GM21576 (cell line): ENCODE measurements around the gene GRID1.

Experiments used
- ATAC-seq: cut with Tn5 transposase; IDR thresholded peaks from one replicate; pipeline ENCODE4 v1.9.1; 2021; ENCODE audit warnings: mild to moderate bottlenecking, moderate library complexity; ENCODE audit not compliant: unreplicated experiment

The GRID1 gene

DNA sequence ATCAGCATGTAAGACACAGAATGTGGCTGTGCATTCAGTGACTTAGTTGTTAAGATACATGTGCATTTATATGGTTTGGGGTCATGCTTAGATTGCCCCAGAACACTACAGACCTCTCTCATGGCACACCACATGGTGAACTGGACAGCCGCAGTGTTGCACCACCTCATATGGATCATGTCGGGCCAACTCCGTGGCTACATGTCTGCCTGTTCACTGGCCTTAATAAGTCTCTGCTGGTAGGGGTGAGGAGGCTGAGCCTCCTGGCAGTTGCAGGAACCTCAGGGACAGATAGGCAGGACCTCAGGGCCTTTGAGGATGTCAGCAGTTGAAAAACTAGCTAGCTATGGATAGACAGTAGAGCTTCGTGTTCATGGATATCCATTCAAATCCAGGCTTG is 751.0 kb downstream of the GRID1 start:
- no peak for ATAC-seq

DNA sequence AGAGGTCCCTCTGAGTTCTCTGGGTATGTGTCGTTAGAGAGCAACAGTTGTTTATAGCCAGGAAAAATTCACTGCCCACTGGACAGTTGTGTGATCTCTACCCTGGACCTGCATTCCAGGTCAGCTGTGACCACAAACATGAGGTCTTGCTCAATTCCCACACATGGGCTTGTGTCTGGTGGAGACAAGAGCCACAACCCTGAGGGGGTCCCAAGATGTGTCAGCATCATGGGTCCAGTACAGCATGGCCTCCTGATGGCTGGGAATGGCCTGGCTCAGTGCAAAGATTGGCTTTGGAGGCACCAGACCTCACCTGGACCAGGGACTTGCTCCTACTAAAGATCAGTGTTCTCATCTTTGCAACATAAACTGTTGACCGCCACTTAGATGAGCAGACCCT is 751.6 kb downstream of the GRID1 start:
- ATAC-seq, result no peak

DNA sequence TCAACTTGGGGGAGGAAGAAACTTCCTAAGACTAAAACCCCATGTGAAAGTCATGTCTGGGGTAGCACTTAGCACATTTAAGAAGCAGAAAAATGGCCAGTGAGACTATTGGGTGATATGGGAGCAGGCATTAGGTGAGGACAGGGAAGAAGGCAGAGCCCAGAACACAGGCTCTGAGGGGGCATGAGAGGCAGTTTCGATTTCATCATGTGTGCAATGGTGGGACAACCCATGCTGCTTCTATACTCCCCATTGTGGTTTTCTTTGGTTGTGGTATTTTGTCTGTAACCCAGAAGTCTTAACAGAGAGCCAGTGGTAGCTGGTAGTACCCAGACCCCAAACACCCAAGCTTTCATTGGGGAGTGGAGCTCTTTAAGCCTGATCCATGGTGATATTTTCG is 752.0 kb downstream of the GRID1 start:
- no peak for ATAC-seq

DNA sequence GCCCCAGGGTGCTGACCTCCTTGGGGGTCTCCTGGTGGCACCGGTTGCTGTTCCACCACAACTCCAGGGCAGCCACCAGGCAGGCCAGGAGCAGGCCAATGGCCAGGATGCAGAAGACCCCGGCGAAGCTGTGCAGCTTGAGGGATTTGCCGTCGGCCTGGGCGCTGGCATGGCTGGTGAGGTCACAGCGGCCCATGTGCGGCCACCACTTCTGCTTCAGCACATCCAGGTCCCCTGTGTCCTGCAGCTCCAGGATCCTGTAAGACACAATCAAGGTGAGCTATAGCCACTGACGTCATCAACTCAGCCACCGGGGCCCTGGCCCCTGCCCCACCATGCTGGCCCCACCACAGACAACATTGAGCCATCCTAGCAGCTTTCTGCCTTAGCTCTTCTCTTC is 753.2 kb downstream of the GRID1 start:
- ATAC-seq, result no peak

DNA sequence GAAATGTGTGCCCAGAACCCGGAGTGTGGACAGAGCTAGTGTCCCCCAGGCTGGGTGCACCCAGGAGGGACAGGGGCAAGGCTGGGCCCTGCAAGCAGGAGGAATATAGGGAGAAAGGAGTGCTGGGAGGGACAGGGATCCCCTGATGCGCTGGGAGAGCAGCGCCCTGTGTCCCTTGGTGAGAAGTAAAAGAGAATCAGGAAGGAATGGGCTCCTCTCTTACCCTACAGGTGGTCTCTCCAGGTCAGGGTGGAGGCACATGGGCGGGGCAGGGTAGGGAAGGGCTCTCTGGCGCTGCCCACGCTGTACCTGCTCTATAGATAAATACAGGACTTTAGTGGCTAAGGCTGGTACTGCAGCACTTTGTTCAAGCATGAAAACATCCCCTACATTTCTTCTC is 753.8 kb downstream of the GRID1 start:
- ATAC-seq, result peak; percentile 54

DNA sequence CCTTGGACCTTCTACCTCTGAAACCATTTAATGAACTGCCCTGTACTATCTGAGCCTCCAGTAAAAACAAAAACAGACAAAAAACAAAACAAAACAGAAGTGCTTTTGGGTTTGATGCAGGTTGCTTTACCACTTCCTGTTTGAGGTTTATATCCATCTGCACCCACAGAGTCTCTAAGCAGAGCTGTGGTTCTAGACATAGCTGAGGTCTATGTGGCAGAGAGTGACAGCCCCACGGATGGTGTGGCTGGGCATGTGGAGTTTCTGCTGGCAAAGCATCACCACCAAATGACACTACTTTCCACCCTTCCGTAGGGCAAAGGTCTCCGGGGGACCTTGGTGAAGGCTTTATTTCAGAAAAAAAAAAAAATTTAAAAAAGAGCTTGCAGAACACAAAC is 754.2 kb downstream of the GRID1 start:
- ATAC-seq, result peak; percentile 95

DNA sequence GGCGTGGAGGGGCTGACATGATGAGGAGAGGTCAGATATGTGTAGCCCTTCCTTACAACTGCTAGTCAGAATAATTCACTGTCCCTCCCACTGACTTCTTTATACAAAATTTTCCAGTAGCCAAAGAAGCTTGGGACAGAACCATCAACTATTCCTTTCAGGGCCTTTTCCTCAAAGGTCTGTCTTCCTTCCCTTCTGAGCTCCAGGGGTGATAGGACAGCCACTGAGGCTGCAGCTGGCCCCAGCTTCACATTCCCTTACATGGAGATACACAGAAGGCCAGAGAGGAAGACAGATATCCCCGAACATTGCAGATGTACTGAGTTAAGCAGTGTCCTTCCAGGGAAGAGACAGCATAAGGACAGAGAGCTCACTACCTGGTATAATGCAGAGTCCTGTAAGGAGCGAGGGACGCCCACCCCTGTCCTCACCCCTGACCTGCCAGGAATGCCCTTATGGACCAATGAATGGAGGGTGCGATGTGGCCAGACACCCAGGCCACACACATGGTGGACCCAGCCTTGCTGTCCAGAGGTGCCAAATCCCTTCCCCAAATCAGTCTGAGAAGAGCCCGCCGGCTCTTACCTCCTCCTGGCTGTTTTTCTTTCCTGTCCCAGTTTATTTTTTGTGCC is 754.7 kb downstream of the GRID1 start:
- ATAC-seq, result no peak

DNA sequence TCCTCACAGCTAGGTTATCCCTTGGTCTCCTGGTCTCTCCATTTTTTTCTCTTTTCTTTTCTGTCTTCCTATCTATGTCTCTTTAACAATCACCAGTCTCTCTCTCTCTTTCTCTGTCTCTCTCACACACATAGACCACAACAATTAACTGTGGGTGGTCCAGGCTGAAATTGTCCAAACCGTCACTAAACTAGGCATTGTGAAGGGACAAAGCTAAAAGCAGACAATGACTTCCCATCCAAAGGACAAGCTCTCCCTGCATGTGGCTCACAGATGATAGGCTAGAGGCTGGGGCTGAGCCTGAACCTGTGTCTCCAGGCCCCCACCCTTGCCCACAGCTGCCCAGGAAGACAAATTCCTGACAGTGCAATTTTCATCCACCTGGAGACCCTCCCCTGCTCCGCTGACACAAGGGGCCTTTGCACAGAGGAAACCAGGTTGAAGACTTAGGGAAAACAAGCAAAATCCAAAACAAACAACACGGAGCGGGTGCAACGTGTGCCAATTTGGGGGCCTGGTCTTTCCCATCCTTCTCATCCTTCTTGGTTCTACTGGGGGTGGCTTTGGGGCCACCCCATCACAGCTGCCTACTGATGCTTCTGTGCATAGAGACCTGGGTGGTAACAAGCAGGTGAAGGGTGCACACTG is 755.4 kb downstream of the GRID1 start:
- ATAC-seq, result no peak

DNA sequence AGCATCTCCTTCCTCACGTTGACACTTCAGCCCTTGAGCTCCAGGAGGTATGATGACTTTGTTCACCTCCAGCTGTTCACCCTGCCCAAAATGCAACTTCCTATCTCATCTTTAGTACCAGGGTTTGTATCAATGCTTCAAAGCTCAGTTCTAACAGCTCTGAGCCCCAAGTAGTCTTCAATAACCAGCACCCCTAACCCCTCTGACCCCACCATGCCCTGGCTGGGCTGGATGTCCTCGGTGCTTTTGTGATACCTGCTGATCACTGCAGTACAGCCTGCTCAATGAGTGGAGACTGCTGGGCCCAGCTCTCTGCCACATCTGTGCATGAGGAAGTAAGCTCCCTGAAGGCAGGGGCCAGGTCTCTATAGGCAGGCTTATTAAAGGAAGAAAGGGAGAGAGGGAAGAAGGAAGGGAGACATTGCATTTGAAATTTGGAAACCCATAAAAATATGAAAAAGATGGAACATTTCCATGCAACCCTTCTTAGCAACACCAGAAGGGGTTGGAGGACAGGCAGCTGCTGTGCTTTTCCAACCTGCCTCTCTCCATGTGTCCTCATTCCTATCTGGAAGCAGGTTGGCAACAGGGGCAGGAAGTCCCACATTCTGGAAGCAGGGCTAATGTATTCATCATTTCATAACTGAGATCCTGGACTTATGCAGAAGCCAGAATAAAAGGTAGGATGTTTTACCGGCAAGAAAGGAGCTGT is 756.1 kb downstream of the GRID1 start:
- no peak for ATAC-seq

DNA sequence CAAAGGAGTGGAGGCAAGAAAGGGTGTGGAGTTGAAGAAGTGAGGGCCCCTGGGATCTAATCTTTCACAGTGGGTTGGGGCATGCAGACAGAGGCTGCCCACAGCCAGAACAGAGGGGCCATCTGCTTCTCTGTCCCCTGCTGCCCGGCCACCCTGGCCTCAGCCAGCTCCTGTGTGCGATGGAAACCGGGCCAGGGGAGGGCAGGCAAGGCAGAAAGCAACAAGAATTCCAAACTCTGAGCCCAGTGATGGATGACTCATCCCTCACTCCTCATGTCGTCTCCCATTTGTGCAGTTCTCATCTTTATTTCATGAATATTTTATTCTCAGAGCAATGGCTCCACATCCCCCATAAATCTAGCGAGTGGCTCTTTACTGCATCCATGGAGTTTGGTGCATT is 757.1 kb downstream of the GRID1 start:
- ATAC-seq, result no peak

DNA sequence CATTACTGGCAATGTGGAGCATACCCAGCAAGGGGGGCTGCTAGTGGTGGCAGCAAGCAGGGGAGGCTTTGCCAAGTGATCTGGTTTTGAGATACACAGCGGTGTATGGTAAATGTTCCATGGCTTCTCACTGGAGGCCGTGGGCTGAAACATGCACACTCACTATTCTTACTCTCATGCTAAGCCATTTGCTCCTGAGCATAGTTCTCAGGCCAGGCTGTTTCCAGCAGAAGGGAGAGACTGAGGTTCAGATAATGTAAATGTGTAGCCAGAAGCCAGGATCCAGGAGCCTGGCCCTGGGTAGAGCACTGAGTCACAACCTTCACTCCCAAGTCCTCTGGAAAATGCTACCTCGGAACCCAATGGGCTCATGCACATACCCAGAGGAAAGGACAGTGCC is 757.9 kb downstream of the GRID1 start:
- no peak for ATAC-seq

DNA sequence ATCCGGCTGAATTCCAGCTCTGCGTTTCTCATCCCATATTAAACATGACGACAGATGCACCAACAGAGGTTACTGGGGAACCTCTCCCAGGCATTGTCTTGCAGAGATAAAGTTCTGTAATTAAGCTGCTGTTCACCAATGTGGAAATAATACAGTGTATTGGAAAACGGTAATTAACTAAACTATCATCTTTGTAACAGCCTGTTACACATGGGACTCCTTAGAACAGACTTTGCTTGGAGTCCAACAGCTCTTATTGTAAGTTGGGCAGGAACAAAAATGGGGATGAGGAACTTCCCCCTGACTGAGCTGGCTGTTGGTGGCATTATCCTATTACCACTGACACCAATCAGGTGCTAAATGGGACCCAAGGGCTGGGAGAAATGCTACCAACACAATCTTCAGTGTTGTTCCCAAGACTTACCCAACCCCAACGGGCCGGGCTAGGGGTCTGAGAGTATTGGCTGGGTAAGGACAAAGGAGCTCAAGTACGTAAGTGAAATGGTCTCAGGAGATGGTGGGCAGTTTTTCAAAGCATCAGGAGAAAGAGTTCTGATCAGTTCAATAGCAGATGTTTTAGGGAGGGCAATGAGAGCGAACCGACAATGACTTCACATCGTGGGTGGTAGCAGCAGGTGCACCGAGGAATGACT is 759.4 kb downstream of the GRID1 start:
- no peak for ATAC-seq

DNA sequence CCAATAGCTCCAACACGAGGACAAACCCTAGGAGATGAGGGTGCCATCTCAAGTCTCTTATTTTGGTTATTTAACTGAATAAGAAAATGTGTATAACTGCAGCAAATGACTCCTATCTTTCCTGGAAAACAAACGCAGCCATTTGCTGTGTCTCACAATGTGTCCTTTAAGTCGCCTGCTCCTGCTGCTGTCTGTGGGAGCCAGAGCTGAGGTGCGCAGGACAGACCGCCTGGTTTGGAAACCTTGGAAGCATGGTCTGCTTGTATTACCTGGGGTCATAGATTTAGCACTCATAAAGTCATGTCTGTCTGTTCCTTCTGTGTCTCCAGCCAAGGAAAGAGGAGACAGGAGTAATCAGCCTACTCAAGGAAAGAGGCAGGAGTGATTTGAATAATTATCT is 760.2 kb downstream of the GRID1 start:
- ATAC-seq, result no peak

DNA sequence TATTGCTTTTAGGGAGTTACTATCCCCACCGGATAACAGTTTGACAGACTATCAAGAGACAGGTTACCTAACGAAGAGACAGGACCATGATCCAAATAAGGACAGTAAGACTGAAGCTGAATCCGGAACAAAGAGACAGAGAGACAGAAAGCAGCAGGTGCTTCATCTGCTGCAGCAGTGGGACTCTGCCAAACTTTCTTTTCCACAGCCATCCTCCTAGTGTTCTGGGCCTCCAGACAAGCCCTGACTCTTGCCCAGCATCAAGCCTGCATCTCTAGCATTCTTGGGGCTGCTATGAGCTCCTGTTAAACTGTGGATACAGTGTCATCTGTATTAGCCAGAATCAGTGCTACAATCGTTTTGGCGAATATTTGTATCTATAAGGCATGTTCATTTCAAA is 761.7 kb downstream of the GRID1 start:
- no peak for ATAC-seq

DNA sequence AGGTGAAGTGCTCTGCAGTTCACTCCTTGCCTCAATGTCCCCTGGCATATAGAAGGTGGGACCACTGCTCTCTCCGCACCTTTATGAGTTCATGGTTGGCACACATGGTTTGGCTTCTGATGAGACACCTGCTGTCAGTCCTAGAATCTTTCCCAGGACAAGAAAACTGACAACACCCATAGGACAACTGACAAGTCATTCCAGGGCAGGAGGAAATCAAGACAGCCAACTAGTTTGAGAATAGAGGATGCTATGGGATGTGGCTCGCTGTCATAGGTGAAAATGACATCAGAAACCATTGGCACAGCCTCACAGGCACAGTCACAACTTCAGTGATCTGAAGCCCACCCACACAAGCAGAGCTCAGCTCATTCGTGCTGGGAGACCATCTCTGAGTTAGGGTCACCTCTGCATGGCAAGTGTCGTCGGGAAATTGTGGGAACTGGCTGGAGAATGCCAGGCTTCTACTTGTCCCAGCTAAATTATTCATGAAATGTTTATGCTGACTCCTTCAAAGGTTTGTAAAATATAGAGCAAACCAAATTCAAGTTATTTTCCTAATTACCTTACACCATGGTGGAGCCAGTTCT is 762.4 kb downstream of the GRID1 start:
- ATAC-seq, result no peak

DNA sequence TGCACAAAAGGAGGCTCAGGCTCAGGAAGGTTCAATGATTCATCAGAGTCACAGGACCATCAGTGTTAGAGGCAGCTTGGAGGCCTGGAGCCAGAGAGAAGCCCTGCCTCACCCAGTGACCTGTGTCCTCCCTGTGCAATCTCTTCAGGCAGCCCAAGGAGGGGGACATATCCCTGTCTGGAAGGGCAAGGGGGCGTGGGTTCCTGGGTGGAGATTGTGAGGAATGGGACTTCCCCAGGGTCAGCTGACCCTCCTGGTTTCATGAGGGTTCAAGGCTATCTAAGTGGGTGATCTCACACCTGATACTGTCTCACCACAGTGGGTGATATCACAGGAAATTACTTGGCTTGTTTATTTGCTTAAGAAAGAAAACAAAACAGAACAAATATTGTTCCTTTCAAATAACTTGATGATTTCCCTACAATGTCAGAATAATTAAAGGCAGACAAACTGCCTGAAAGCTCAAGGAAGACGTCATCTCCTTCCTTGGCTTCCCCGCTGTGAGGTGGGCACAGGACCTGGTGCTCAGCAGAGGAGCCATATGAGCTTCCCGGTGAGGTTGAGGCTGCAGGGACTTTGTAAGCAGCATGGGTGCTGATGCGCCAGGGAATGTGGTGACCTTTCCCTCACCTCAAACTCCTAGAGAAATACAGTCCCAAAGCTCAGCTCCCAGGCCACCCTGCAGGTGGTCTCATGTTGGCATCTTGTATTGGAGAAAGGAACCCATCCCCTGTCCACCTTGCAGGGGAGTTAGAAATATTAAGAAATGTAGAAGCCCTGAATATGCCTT is 763.2 kb downstream of the GRID1 start:
- ATAC-seq, result no peak

DNA sequence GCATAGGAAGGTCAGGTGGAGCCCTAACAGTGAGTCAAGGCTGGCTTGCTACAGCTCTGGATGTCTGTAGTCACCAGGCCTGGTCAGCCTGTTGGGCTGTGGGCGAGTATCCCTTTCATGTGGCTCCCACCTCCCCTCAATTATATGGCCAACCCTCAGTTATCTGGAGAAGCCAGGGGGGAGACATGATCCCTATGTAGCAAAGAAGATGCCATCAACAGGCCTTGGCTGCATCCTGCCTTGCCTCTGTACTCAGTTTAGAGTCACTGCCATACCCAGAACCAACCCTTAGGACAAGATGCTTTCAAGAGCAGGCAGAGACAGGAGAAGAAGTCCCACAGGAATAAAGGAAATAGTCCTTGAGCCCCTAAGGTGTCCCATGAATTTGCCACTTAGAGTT is 763.9 kb downstream of the GRID1 start:
- ATAC-seq, result no peak

DNA sequence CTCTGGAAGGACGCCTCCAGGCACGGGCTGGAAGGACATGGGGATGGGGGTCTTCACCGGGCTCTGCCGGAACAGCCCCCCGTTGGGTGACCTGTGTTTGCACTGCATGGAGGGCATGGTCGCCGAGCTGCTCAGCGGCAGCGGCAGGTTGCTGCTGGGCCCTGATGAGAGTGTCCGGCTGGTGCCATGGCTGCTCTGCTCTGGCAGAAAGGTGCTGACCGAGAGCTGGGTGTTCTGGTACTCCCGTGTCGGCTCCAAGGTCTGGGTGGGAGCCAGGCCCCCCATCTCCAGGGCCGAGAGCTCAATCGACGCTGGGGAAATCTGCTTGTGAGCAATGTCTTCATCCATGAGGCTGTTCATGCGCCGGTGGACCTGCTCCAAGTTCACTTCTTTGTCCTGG is 764.3 kb downstream of the GRID1 start:
- no peak for ATAC-seq

DNA sequence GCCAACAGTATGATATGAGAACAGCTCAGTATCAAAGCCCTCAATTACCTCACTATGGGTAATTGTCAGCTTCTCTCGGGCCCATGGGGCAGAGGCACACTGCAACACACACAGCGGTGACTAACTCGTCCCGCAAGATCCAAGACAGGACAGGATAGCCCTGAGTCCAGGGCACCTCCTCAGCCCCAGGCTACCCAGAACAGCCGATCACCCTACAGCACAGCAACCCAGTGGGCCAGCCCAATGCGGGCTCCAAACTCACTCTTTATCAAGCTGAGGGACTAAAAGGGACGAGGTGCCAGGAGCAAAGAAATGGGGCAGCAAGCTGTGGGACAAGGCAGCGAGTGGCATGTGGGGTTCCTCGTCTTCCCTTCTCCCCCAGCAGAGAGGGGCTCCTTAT is 765.1 kb downstream of the GRID1 start:
- ATAC-seq, result no peak

DNA sequence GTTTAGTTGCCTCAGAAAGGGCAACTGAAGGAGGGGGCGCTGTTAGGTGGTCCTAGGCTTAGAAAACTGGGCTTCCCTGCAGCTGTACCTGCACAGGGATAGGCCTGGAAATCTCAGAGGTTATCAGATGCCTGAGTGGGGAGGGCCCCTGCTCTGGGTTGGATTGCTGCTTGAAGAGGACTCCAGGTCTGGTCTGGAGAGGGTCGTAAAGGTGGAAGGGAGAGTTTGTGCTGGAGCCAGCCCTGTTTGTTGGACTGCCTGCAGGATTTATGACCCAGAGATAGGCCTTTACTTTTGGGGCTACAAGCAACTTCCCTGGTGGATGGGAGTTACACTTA is 765.9 kb downstream of the GRID1 start:
- ATAC-seq, result no peak
